Measurements from ENCODE around the gene QKI.

QKI gene

DNA sequence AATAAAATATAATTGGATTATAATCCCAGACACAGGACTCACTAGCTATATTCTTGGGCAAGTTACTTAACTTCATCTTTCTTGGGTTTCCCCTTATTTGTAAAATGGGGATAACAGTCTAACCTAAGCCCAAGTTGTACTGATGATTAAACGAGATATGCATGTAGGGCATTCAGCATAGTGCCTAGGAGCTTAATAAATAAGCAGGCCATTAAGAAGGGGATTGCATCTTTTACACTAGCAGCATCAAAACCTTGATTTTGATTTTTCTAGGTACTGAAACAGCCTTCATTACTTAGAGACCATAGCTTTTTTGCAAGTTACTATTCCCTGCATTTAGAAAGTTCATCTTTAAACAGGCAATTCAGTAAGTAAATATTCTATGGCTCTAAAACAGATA, 2.2 kb upstream of the QKI start:
- Histone ChIP-seq H3K27me3 (ENCODE audit: insufficient read depth, low read length, poor library complexity, severe bottlenecking) (no peaks in the 10 kb centered on the region), H3F3A (ENCODE audit: low read depth) (no peaks in the 10 kb centered on the region), H3K9me3 (ENCODE audit: insufficient read depth, low read depth, low read length) (no peaks in the 10 kb centered on the region), H4K20me1 (ENCODE audit: insufficient read depth, low read length, poor library complexity, severe bottlenecking) (no peaks in the 10 kb centered on the region), H3K9ac (ENCODE audit: low read depth, low read length, poor library complexity, severe bottlenecking) (no peak overlapping the region), H3K79me2 (ENCODE audit: insufficient read depth, low read length) (no peaks in the 10 kb centered on the region), H3K4me1 (ENCODE audit: insufficient read depth, low read length, poor library complexity, severe bottlenecking) (no peaks in the 10 kb centered on the region), H2AFZ (ENCODE audit: low read length) (no peak overlapping the region), H3K9me2 (replicated peaks; ENCODE audit: low read depth, low read length) (no peaks in the 10 kb centered on the region), H3K36me3 (ENCODE audit: insufficient read depth, low read length) (no peaks in the 10 kb centered on the region), H3K4me2 (ENCODE audit: low read depth, low read length, poor library complexity, severe bottlenecking) (no peak overlapping the region), H3K4me3 (ENCODE audit: low read length, poor library complexity, severe bottlenecking) (no peak overlapping the region)
- TF ChIP-seq, protein P1, sequence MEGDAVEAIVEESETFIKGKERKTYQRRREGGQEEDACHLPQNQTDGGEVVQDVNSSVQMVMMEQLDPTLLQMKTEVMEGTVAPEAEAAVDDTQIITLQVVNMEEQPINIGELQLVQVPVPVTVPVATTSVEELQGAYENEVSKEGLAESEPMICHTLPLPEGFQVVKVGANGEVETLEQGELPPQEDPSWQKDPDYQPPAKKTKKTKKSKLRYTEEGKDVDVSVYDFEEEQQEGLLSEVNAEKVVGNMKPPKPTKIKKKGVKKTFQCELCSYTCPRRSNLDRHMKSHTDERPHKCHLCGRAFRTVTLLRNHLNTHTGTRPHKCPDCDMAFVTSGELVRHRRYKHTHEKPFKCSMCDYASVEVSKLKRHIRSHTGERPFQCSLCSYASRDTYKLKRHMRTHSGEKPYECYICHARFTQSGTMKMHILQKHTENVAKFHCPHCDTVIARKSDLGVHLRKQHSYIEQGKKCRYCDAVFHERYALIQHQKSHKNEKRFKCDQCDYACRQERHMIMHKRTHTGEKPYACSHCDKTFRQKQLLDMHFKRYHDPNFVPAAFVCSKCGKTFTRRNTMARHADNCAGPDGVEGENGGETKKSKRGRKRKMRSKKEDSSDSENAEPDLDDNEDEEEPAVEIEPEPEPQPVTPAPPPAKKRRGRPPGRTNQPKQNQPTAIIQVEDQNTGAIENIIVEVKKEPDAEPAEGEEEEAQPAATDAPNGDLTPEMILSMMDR (conservative IDR thresholded peaks at IDR 0.05; ENCODE audit: low read length), result no peak
- no peak for TF ChIP-seq EZH2phosphoT487 (IDR thresholded peaks at IDR 0.05; ENCODE audit: borderline replicate concordance)

DNA sequence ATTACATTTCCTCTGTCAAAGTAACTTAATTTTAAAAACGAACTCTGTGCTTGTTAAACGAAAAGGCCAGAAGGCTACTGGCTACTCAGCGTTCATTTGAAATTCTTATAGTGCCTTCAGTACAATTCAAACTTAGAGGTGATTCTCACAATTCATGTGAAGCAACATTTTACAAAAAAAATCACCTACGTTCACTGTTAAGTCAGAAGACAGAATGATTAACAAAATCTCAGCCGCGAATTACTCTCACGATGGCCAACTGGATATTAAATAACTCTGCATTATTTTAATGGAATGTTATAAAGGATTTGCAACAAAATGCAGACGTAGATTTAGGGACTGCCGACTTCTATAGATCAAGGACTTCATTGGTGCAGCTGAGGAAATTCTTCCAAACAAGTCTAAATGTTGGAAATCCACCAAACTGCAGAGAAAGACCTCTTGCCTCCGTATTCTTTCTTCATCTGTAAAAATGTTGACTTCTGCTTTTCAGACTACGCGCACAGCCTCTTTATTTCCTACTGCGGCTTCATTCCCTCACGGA, 1.6 kb upstream of the QKI start:
- no peaks in the 10 kb centered on the region for H3K9me2 ChIP-seq (replicated peaks; ENCODE audit: low read depth, low read length)
- H3F3A ChIP-seq (ENCODE audit: low read depth), result no peaks in the 10 kb centered on the region
- no peak overlapping the region for H3K4me3 ChIP-seq (ENCODE audit: low read length, poor library complexity, severe bottlenecking)
- no peak overlapping the region for H3K4me2 ChIP-seq (ENCODE audit: low read depth, low read length, poor library complexity, severe bottlenecking)
- H3K36me3 ChIP-seq (ENCODE audit: insufficient read depth, low read length), result no peaks in the 10 kb centered on the region
- no peaks in the 10 kb centered on the region for H3K27me3 ChIP-seq (ENCODE audit: insufficient read depth, low read length, poor library complexity, severe bottlenecking)
- H3K9me3 ChIP-seq (ENCODE audit: insufficient read depth, low read depth, low read length), result no peaks in the 10 kb centered on the region
- no peaks in the 10 kb centered on the region for H3K4me1 ChIP-seq (ENCODE audit: insufficient read depth, low read length, poor library complexity, severe bottlenecking)
- no peak overlapping the region for H2AFZ ChIP-seq (ENCODE audit: low read length)
- no peak for TF ChIP-seq EZH2phosphoT487 (IDR thresholded peaks at IDR 0.05; ENCODE audit: borderline replicate concordance)
- TF ChIP-seq, protein P1 (conservative IDR thresholded peaks at IDR 0.05; ENCODE audit: low read length), result no peak
- no peaks in the 10 kb centered on the region for H4K20me1 ChIP-seq (ENCODE audit: insufficient read depth, low read length, poor library complexity, severe bottlenecking)
- H3K9ac ChIP-seq (ENCODE audit: low read depth, low read length, poor library complexity, severe bottlenecking), result no peak overlapping the region
- no peaks in the 10 kb centered on the region for H3K79me2 ChIP-seq (ENCODE audit: insufficient read depth, low read length)

DNA sequence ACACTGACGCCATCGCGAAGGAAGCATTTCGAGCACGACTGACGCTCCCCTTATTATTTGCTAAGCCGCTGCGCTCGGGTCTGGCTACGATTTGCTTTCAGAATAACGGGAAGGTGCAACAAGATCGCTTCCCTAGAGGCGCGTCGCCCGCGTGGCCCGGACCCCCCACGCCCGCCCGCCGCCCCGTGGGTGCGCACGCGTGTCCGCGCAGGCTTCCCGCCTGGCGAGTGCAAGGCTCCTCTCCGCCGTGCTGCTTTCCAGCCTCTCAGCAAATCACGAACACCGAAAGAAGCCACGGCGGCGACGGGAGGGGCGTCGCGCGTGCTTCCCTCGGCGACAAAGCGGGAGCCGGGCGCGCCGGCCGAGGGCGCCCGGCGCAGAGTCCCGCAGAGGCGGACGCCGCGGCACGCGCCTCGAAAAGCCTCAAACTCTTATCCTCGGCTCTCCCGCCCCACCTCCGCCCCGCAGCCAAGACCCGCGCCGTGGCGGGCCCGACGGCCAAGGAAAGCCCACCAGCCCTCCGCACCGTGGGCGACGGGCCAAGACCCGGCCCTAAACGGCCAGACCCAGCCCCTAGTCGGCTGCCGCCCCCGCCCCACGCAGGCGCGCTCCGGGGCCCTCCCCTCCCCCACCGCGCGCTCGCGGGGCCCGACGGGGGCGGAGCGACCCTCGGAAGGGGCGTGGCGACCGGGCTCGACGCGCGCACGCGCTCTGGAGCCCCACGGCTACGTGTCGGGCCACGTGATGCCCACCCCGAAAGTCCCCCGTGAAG, 987 bp upstream of the QKI start:
- Histone ChIP-seq H3K4me3 (ENCODE audit: low read length, poor library complexity, severe bottlenecking) (no peak overlapping the region), H3K79me2 (ENCODE audit: insufficient read depth, low read length) (no peaks in the 10 kb centered on the region), H3K27me3 (ENCODE audit: insufficient read depth, low read length, poor library complexity, severe bottlenecking) (no peaks in the 10 kb centered on the region), H3K9ac (ENCODE audit: low read depth, low read length, poor library complexity, severe bottlenecking) (no peak overlapping the region), H4K20me1 (ENCODE audit: insufficient read depth, low read length, poor library complexity, severe bottlenecking) (no peaks in the 10 kb centered on the region), H2AFZ (ENCODE audit: low read length) (no peak overlapping the region), H3K9me2 (replicated peaks; ENCODE audit: low read depth, low read length) (no peaks in the 10 kb centered on the region), H3K4me1 (ENCODE audit: insufficient read depth, low read length, poor library complexity, severe bottlenecking) (no peaks in the 10 kb centered on the region), H3K9me3 (ENCODE audit: insufficient read depth, low read depth, low read length) (no peaks in the 10 kb centered on the region), H3F3A (ENCODE audit: low read depth) (no peaks in the 10 kb centered on the region), H3K4me2 (ENCODE audit: low read depth, low read length, poor library complexity, severe bottlenecking) (no peak overlapping the region), H3K36me3 (ENCODE audit: insufficient read depth, low read length) (no peaks in the 10 kb centered on the region)
- TF ChIP-seq EZH2phosphoT487 (IDR thresholded peaks at IDR 0.05; ENCODE audit: borderline replicate concordance), result no peak
- TF ChIP-seq, protein P1 (conservative IDR thresholded peaks at IDR 0.05; ENCODE audit: low read length), result no peak
